DOHH2 (cell line): Measurements from ENCODE around the gene MAP3K5.
"Not testable (repeated sequence)": the region's sequence is repeated elsewhere in the genome, so short reads cannot be mapped to it uniquely, and the experiment has no call there.

Experiments used
- H3F3A ChIP-seq: fragments of 200-600 bp; sonication (generic), shearing (Covaris generic); 2 replicates; pipeline ENCODE4 v1.6.0; 2016; ENCODE audit warnings: antibody characterized with exemption, mild to moderate bottlenecking; ENCODE audit not compliant: control insufficient read depth, insufficient read depth
- H3K27ac ChIP-seq: fragments of 200-600 bp; sonication (generic); 2 replicates; pipeline ENCODE4 v1.5.1; 2014; ENCODE audit warnings: low read depth, mild to moderate bottlenecking, low read length, moderate library complexity
- H3K27me3 ChIP-seq: fragments of 200-600 bp; sonication (generic); 2 replicates; pipeline ENCODE4 v1.6.1; 2014; ENCODE audit warnings: mild to moderate bottlenecking, low read length, mixed read lengths; ENCODE audit not compliant: control insufficient read depth
- H3K36me3 ChIP-seq: fragments of 200-600 bp; sonication (generic); 2 replicates; pipeline ENCODE4 v1.6.1; 2014; ENCODE audit warnings: mild to moderate bottlenecking, low read length, moderate library complexity, mixed read lengths; ENCODE audit not compliant: control insufficient read depth
- H3K4me1 ChIP-seq: fragments of 200-600 bp; sonication (generic); 2 replicates; pipeline ENCODE4 v1.6.1; 2014; ENCODE audit warnings: mild to moderate bottlenecking, low read length, mixed read lengths; ENCODE audit not compliant: control insufficient read depth
- H3K4me2 ChIP-seq: fragments of 200-600 bp; sonication (generic); 2 replicates; pipeline ENCODE4 v1.6.0; 2014; ENCODE audit warnings: mild to moderate bottlenecking, low read length, moderate library complexity
- H3K4me3 ChIP-seq: fragments of 200-600 bp; sonication (generic); 2 replicates; pipeline ENCODE4 v1.5.1; 2014; ENCODE audit warnings: mild to moderate bottlenecking, low read length, mixed read lengths
- H3K79me2 ChIP-seq: fragments of 200-600 bp; sonication (generic); 2 replicates; pipeline ENCODE4 v1.6.1; 2014; ENCODE audit warnings: mild to moderate bottlenecking, low read length, mixed read lengths; ENCODE audit not compliant: control insufficient read depth
- H3K9me2 ChIP-seq: fragments of 200-600 bp; sonication (generic); replicated peaks from 2 replicates; pipeline ENCODE4 v1.6.1; 2014; ENCODE audit warnings: mild to moderate bottlenecking, low read length, mixed read lengths; ENCODE audit not compliant: control insufficient read depth
- H3K9me3 ChIP-seq: fragments of 200-600 bp; sonication (generic); 2 replicates; pipeline ENCODE4 v1.6.1; 2014; ENCODE audit warnings: antibody characterized with exemption, low read length, mixed read lengths; ENCODE audit not compliant: control insufficient read depth, insufficient read depth
- H4K20me1 ChIP-seq: fragments of 200-600 bp; sonication (generic); 2 replicates; pipeline ENCODE4 v1.6.0; 2014; ENCODE audit warnings: low read depth, mild to moderate bottlenecking, antibody characterized with exemption, low read length, moderate library complexity; ENCODE audit not compliant: control insufficient read depth, insufficient read depth
- CTCF ChIP-seq: fragments of 200-600 bp; sonication (generic); IDR thresholded peaks from one replicate; pipeline ENCODE4 v1.5.1; 2014; ENCODE audit warnings: antibody characterized with exemption, mild to moderate bottlenecking, low read depth, low read length; ENCODE audit not compliant: poor library complexity, severe bottlenecking
- EZH2phosphoT487 ChIP-seq: fragments of 200-600 bp; sonication (generic); IDR thresholded peaks from 2 replicates; pipeline ENCODE4 v1.6.1; 2017; ENCODE audit warnings: borderline replicate concordance, mild to moderate bottlenecking, antibody characterized with exemption, low read length, moderate library complexity, mixed read lengths

Gene MAP3K5

GRCh38 chr6:136816656-136817055 is 24.4 kb upstream of the MAP3K5 start:
- Histone ChIP-seq H3K4me2 (no peak overlapping the region), H4K20me1 (no peaks in the 10 kb centered on the region), H3K27ac (no peak overlapping the region), H3K4me3 (no peak overlapping the region), H3K4me1 (peaks cover 5% of the 10 kb centered on the region), H3K27me3 (no peaks in the 10 kb centered on the region), H3K36me3 (no peaks in the 10 kb centered on the region), H3K9me2 (no peaks in the 10 kb centered on the region), H3K9me3 (no peaks in the 10 kb centered on the region), H3F3A (no peaks in the 10 kb centered on the region), H3K79me2 (no peaks in the 10 kb centered on the region)
- TF ChIP-seq EZH2phosphoT487 = no peak
- TF ChIP-seq CTCF = no peak

- H3K4me2 ChIP-seq, H3K27ac ChIP-seq, H3K79me2 ChIP-seq, H3K27me3 ChIP-seq, H3K4me1 ChIP-seq, H3K4me3 ChIP-seq, H3K9me2 ChIP-seq, H3K36me3 ChIP-seq, H3F3A ChIP-seq, H3K9me3 ChIP-seq, H4K20me1 ChIP-seq: not testable (repeated sequence)
These were observed 23.3 kb upstream of the MAP3K5 start for GRCh38 chr6:136815608-136816007.

GRCh38 chr6:136812174-136812573 is 19.9 kb upstream of the MAP3K5 start:
- Histone ChIP-seq H3K27me3 (no peaks in the 10 kb centered on the region), H3K9me2 (no peaks in the 10 kb centered on the region), H3K4me1 (no peaks in the 10 kb centered on the region), H3K27ac (no peak overlapping the region), H3F3A (no peaks in the 10 kb centered on the region), H3K4me2 (no peak overlapping the region), H3K9me3 (no peaks in the 10 kb centered on the region), H3K4me3 (no peak overlapping the region), H4K20me1 (no peaks in the 10 kb centered on the region), H3K36me3 (no peaks in the 10 kb centered on the region), H3K79me2 (no peaks in the 10 kb centered on the region)
- TF ChIP-seq CTCF (no peak), EZH2phosphoT487 (no peak)

DNA sequence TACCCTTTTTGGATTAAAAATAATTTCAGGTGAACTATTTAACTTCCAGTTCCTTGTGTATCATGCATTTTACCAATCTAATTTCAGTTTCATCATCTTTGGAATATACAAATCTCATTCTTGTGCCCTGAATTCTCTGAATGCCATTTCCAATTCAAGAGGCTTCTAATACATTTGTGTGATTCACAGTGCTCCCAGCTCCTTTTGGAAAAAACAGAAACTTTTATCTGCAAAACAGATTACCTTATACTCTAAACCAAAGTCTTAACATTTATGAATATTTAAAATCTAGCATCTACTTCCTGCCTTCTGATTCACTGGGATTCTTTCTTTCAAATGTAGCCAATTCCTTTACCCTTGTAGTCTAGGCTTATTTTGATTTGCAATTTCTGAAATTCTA is 19.0 kb upstream of the MAP3K5 start:
- H3K27ac ChIP-seq = no peak overlapping the region
- no peaks in the 10 kb centered on the region for H3K79me2 ChIP-seq
- no peaks in the 10 kb centered on the region for H3K27me3 ChIP-seq
- TF ChIP-seq EZH2phosphoT487 = no peak
- no peak for TF ChIP-seq CTCF
- no peaks in the 10 kb centered on the region for H3K4me1 ChIP-seq
- no peak overlapping the region for H3K4me2 ChIP-seq
- no peaks in the 10 kb centered on the region for H3K9me2 ChIP-seq
- no peaks in the 10 kb centered on the region for H3K36me3 ChIP-seq
- no peak overlapping the region for H3K4me3 ChIP-seq
- H3F3A ChIP-seq = no peaks in the 10 kb centered on the region
- H4K20me1 ChIP-seq = no peaks in the 10 kb centered on the region
- H3K9me3 ChIP-seq = no peaks in the 10 kb centered on the region
